HepG2 (cell line): ENCODE data around the gene GLT1D1. TPM values are rescaled to one million over a fixed set of nuclear protein-coding genes. Genes with fewer than 3 reads are reported as not detected.

Experiments used
- AGO1 ChIP-seq: fragments of 200-400 bp; formaldehyde crosslinking; IDR thresholded peaks from 2 replicates; pipeline ENCODE4 v1.6.1; 2017; ENCODE audit warnings: mild to moderate bottlenecking, low read depth, low read length, moderate library complexity; ENCODE audit not compliant: poor library complexity, severe bottlenecking
- ATRX ChIP-seq: sonication (generic); formaldehyde crosslinking; IDR thresholded peaks from 2 replicates; pipeline ENCODE4 v1.4.0; 2020; ENCODE audit warnings: missing genetic modification reagents, borderline replicate concordance
- CCDC6 ChIP-seq: sonication (generic); formaldehyde crosslinking; IDR thresholded peaks from 2 replicates; pipeline ENCODE4 v1.8.1; 2022; ENCODE audit warnings: mild to moderate bottlenecking, missing genetic modification reagents, moderate library complexity
- IRX3 ChIP-seq: sonication (generic); formaldehyde crosslinking; IDR thresholded peaks from 2 replicates; pipeline ENCODE4 v1.8.1; 2023; ENCODE audit warnings: mild to moderate bottlenecking, low read depth, missing genetic modification reagents, borderline replicate concordance
- KLF6 ChIP-seq: IDR thresholded peaks from 2 replicates; pipeline ENCODE4 v1.8.0; 2016; ENCODE audit warnings: missing biosample characterization, missing genetic modification reagents
- NFE2 ChIP-seq: sonication (generic); formaldehyde crosslinking; IDR thresholded peaks from 2 replicates; pipeline ENCODE4 v1.4.0; 2020; ENCODE audit warnings: missing genetic modification reagents
- POLR2AphosphoS5 ChIP-seq: IDR thresholded peaks from 2 replicates; pipeline ENCODE4 v1.6.1; 2012; ENCODE audit warnings: low read depth, low read length
- POLR2G ChIP-seq: fragments of 200-400 bp; formaldehyde crosslinking; IDR thresholded peaks from 2 replicates; pipeline ENCODE4 v1.6.1; 2018; ENCODE audit warnings: mild to moderate bottlenecking, low read depth, low read length, moderate library complexity
- PTBP1 ChIP-seq: fragments of 200-400 bp; formaldehyde crosslinking; IDR thresholded peaks from 2 replicates; pipeline ENCODE4 v1.6.1; 2018; ENCODE audit warnings: low read length, low read depth; ENCODE audit not compliant: poor library complexity, severe bottlenecking
- ZMYM3 ChIP-seq: sonication (generic); formaldehyde crosslinking; IDR thresholded peaks from 2 replicates; pipeline ENCODE4 v1.5.1; 2020; ENCODE audit warnings: mild to moderate bottlenecking, missing genetic modification reagents
- ZNF224 ChIP-seq: sonication (generic); formaldehyde crosslinking; IDR thresholded peaks from 2 replicates; pipeline ENCODE4 v1.5.0; 2020; ENCODE audit warnings: mild to moderate bottlenecking, missing genetic modification reagents
- ZNF235 ChIP-seq: sonication (generic); formaldehyde crosslinking; IDR thresholded peaks from 2 replicates; pipeline ENCODE4 v1.8.1; 2023; ENCODE audit warnings: mild to moderate bottlenecking, missing genetic modification reagents, borderline replicate concordance
- ZNF354B ChIP-seq: sonication (generic); formaldehyde crosslinking; IDR thresholded peaks from 2 replicates; pipeline ENCODE4 v1.8.0; 2022; ENCODE audit warnings: mild to moderate bottlenecking, missing genetic modification reagents
- ZNF382 ChIP-seq: sonication (generic); formaldehyde crosslinking; IDR thresholded peaks from 2 replicates; pipeline ENCODE4 v1.5.0; 2020; ENCODE audit warnings: missing genetic modification reagents, mild to moderate bottlenecking, borderline replicate concordance
- ZNF441 ChIP-seq: sonication (generic); formaldehyde crosslinking; IDR thresholded peaks from 2 replicates; pipeline ENCODE4 v1.7.0; 2021; ENCODE audit warnings: missing genetic modification reagents, borderline replicate concordance
- ZZZ3 ChIP-seq: sonication (generic); formaldehyde crosslinking; IDR thresholded peaks from 2 replicates; pipeline ENCODE4 v1.4.0; 2020; ENCODE audit warnings: missing genetic modification reagents, mild to moderate bottlenecking, borderline replicate concordance
- polyA plus RNA-seq, 8 experiments: library from polyadenylated mRNA; depleted of rRNA in 3 of 8; stranded (reverse) in 7 of 8; unstranded in 1 of 8; fragments of >200 nt; fragmentation: Illumina TruSeq in 4 of 8; extraction: Trizol in 4 of 8; gene quantifications; 2 replicates each; pipeline versions ENCODE4 v1.2.1 to v1.2.3, GENCODE V29; 2011 to 2016; ENCODE audit warnings: low read depth in 4 of 8, missing spikeins in 1 of 8, mixed read lengths in 1 of 8; ENCODE audit not compliant: insufficient read depth in 1 of 8
- total RNA-seq, 5 experiments: library from RNA; depleted of rRNA; stranded (reverse); fragments of >200 nt; fragmentation: Illumina TruSeq; extraction: Trizol; gene quantifications; 2 replicates each; pipeline ENCODE4 v1.2.3, GENCODE V29; 2016; ENCODE audit warnings: low read depth in 1 of 5
- TF ChIP-seq, protein P1 (sequence below): sonication (generic); formaldehyde crosslinking; IDR thresholded peaks from 2 replicates; pipeline ENCODE4 v1.5.1; 2020; ENCODE audit warnings: mild to moderate bottlenecking, missing genetic modification reagents, moderate library complexity
- TF ChIP-seq, protein P2 (sequence below): sonication (generic); formaldehyde crosslinking; IDR thresholded peaks from 2 replicates; pipeline ENCODE4 v1.5.0; 2020; ENCODE audit warnings: missing genetic modification reagents
- TF ChIP-seq, protein P3 (sequence below): IDR thresholded peaks from 2 replicates; pipeline ENCODE4 v1.6.1; 2012; ENCODE audit warnings: low read depth, low read length, improper control_type of control experiment
- TF ChIP-seq, protein P4 (sequence below): sonication (generic); formaldehyde crosslinking; IDR thresholded peaks from 2 replicates; pipeline ENCODE4 v1.8.1; 2022; ENCODE audit warnings: low read depth, mild to moderate bottlenecking, missing genetic modification reagents

The GLT1D1 gene
- total and polyA plus RNA-seq, 2 of the 13 experiments (the other 11 are each of a cell fraction or from before 2014, with no cell fraction given) = 0.09 to 0.17 TPM

DNA sequence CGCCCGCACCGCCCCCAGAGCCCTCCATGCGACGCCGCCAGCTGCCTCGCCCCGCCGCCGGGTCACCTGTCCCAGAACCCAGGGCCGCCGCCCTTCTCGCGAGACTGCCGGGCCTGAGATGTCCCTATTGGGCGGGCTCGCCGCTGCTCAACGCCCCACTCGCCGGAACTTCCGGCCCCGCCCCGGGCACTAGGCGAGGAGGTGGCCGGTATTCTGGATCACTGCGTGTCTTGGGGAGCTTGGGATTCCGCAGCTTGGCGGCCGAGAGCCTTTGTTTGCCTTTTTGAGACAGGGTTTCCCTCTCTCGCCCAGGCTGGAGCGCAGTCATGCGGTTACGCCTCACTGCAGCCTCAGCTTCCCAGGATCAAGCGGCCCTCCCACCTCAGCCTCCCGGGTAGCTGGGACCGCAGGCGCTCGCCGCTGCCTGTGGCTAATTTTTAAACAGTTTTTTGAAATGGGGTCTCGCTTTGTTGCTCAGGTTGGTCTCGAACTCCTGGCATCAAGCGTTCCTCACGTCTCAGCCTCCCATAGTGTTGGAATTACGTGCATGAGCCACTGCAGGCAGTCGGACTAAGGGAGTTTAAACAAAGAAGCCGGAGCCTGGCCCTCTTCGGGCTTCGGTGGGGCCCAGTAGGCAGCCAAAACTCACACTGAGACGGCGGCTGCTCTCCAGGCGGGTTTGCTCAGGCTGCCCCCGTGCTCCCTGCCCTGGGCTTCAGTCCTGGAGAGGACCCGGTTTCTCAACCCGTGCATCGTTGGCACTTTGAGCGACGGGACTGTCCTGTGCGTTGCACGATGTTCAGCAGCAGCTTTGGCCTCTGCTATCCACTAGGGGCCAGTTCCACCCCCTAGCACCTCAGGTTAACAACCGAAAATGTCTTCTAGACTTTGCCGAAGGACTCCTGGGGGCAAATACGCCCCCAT lies 29.1 kb upstream of the GLT1D1 start, which contains the start of gene SLC15A4 (continued):
- TF ChIP-seq ZNF354B (CRISPR knock-in tag) = 0 out of 2 replicates have a peak, but pooled peaks have one; percentile 57
- TF ChIP-seq ZNF224 (CRISPR knock-in tag) = no peak
- TF ChIP-seq, protein P1, sequence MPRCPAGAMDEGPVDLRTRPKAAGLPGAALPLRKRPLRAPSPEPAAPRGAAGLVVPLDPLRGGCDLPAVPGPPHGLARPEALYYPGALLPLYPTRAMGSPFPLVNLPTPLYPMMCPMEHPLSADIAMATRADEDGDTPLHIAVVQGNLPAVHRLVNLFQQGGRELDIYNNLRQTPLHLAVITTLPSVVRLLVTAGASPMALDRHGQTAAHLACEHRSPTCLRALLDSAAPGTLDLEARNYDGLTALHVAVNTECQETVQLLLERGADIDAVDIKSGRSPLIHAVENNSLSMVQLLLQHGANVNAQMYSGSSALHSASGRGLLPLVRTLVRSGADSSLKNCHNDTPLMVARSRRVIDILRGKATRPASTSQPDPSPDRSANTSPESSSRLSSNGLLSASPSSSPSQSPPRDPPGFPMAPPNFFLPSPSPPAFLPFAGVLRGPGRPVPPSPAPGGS = peak; percentile 79; the same call in 1 of the 2 replicates
- no peak for TF ChIP-seq ZNF235 (CRISPR knock-in tag)
- TF ChIP-seq, protein P2, sequence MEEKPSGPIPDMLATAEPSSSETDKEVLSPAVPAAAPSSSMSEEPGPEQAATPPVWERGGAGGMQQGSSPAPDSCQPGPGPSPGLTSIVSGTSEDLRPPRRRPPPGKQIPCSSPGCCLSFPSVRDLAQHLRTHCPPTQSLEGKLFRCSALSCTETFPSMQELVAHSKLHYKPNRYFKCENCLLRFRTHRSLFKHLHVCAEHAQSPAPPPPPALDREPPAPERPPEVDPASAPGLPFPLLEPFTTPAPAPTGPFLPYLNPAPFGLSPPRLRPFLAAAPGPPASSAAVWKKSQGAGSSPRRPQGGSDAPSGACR = no peak
- TF ChIP-seq ZNF382 (CRISPR knock-in tag) = no peak
- TF ChIP-seq CCDC6 (CRISPR knock-in tag) = peak; percentile 6; the same call in 1 of the 2 replicates
- TF ChIP-seq NFE2 = no peak
- peak; percentile 37 for TF ChIP-seq AGO1
- peak; percentile 54; the same call in 1 of the 2 replicates for TF ChIP-seq ZNF441 (CRISPR knock-in tag)
- no peak for TF ChIP-seq PTBP1
- TF ChIP-seq POLR2G = peak; percentile 94
- 0 out of 2 replicates have a peak, but pooled peaks have one; percentile 74 for TF ChIP-seq IRX3 (CRISPR knock-in tag)
- TF ChIP-seq ZZZ3 (CRISPR knock-in tag) = no peak
- peak; percentile 94 for TF ChIP-seq POLR2AphosphoS5
- TF ChIP-seq ATRX (CRISPR knock-in tag) = no peak
- no peak for TF ChIP-seq ZMYM3 (CRISPR knock-in tag)
- TF ChIP-seq, protein P3, sequence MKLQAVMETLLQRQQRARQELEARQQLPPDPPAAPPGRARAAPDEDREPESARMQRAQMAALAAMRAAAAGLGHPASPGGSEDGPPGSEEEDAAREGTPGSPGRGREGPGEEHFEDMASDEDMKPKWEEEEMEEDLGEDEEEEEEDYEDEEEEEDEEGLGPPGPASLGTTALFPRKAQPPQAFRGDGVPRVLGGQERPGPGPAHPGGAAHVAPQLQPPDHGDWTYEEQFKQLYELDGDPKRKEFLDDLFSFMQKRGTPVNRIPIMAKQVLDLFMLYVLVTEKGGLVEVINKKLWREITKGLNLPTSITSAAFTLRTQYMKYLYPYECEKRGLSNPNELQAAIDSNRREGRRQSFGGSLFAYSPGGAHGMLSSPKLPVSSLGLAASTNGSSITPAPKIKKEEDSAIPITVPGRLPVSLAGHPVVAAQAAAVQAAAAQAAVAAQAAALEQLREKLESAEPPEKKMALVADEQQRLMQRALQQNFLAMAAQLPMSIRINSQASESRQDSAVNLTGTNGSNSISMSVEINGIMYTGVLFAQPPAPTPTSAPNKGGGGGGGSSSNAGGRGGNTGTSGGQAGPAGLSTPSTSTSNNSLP = no peak
- no peak; the same call in 1 of the 2 replicates for TF ChIP-seq KLF6 (CRISPR knock-in tag)
- TF ChIP-seq, protein P4, sequence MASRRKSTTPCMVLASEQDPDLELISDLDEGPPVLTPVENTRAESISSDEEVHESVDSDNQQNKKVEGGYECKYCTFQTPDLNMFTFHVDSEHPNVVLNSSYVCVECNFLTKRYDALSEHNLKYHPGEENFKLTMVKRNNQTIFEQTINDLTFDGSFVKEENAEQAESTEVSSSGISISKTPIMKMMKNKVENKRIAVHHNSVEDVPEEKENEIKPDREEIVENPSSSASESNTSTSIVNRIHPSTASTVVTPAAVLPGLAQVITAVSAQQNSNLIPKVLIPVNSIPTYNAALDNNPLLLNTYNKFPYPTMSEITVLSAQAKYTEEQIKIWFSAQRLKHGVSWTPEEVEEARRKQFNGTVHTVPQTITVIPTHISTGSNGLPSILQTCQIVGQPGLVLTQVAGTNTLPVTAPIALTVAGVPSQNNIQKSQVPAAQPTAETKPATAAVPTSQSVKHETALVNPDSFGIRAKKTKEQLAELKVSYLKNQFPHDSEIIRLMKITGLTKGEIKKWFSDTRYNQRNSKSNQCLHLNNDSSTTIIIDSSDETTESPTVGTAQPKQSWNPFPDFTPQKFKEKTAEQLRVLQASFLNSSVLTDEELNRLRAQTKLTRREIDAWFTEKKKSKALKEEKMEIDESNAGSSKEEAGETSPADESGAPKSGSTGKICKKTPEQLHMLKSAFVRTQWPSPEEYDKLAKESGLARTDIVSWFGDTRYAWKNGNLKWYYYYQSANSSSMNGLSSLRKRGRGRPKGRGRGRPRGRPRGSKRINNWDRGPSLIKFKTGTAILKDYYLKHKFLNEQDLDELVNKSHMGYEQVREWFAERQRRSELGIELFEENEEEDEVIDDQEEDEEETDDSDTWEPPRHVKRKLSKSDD (CRISPR knock-in tag) = 0 out of 2 replicates have a peak, but pooled peaks have one; percentile 32
